ENCODE results near the gene SCGB1A1. TPM values are rescaled to one million over a fixed set of nuclear protein-coding genes. Genes with fewer than 3 reads are reported as not detected.

The SCGB1A1 gene
- total and polyA plus RNA-seq, 4 donors = not detected

- Histone ChIP-seq H3K4me1 (ENCODE audit: control insufficient read depth in 4 of 4, insufficient read depth in 4 of 4, low read length in 3 of 4) (peaks cover 0 to 10% (median 2%) of the 10 kb centered on the region in 4 donors), H3K9me3 (ENCODE audit: control insufficient read depth in 4 of 4, low read length in 3 of 4) (no peaks in the 10 kb centered on the region), H3K9ac (ENCODE audit: low read depth in 1 of 2, low read length in 2 of 2) (no peak overlapping the region), H3K27me3 (ENCODE audit: control insufficient read depth in 4 of 4, insufficient read depth in 4 of 4, low read length in 3 of 4) (no peaks in the 10 kb centered on the region), H3K4me3 (ENCODE audit: low read depth in 1 of 3, low read length in 3 of 3) (no peak overlapping the region), H3K27ac (ENCODE audit: low read depth in 1 of 2, low read length in 2 of 2) (no peak overlapping the region), H3K36me3 (ENCODE audit: control insufficient read depth in 4 of 4, insufficient read depth in 3 of 4, low read depth in 1 of 4, low read length in 3 of 4) (no peaks in the 10 kb centered on the region)
- TF ChIP-seq, protein P1, sequence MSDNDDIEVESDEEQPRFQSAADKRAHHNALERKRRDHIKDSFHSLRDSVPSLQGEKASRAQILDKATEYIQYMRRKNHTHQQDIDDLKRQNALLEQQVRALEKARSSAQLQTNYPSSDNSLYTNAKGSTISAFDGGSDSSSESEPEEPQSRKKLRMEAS (IDR thresholded peaks at IDR 0.05) = no peak
- TF ChIP-seq, protein P2, sequence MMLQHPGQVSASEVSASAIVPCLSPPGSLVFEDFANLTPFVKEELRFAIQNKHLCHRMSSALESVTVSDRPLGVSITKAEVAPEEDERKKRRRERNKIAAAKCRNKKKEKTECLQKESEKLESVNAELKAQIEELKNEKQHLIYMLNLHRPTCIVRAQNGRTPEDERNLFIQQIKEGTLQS (IDR thresholded peaks at IDR 0.05) = no peak
- TF ChIP-seq NR2F2 (IDR thresholded peaks at IDR 0.05) (no peak), HNF4G (IDR thresholded peaks at IDR 0.05) (no peak), HNF4A (conservative IDR thresholded peaks at IDR 0.05) (no peak), RXRA (IDR thresholded peaks at IDR 0.05) (no peak), EGR1 (IDR thresholded peaks at IDR 0.05; ENCODE audit: low read depth in 2 of 2) (no peak), RAD21 (IDR thresholded peaks at IDR 0.05) (no peak), FOXA2 (IDR thresholded peaks at IDR 0.05) (no peak), JUND (IDR thresholded peaks at IDR 0.05) (no peak), FOXA1 (IDR thresholded peaks at IDR 0.05) (no peak), GABPA (IDR thresholded peaks at IDR 0.05 in 1 of 2, conservative IDR thresholded peaks at IDR 0.05 in 1 of 2) (no peak)
- TF ChIP-seq, protein P3, sequence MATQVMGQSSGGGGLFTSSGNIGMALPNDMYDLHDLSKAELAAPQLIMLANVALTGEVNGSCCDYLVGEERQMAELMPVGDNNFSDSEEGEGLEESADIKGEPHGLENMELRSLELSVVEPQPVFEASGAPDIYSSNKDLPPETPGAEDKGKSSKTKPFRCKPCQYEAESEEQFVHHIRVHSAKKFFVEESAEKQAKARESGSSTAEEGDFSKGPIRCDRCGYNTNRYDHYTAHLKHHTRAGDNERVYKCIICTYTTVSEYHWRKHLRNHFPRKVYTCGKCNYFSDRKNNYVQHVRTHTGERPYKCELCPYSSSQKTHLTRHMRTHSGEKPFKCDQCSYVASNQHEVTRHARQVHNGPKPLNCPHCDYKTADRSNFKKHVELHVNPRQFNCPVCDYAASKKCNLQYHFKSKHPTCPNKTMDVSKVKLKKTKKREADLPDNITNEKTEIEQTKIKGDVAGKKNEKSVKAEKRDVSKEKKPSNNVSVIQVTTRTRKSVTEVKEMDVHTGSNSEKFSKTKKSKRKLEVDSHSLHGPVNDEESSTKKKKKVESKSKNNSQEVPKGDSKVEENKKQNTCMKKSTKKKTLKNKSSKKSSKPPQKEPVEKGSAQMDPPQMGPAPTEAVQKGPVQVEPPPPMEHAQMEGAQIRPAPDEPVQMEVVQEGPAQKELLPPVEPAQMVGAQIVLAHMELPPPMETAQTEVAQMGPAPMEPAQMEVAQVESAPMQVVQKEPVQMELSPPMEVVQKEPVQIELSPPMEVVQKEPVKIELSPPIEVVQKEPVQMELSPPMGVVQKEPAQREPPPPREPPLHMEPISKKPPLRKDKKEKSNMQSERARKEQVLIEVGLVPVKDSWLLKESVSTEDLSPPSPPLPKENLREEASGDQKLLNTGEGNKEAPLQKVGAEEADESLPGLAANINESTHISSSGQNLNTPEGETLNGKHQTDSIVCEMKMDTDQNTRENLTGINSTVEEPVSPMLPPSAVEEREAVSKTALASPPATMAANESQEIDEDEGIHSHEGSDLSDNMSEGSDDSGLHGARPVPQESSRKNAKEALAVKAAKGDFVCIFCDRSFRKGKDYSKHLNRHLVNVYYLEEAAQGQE (IDR thresholded peaks at IDR 0.05) = no peak
- TF ChIP-seq, protein P4, sequence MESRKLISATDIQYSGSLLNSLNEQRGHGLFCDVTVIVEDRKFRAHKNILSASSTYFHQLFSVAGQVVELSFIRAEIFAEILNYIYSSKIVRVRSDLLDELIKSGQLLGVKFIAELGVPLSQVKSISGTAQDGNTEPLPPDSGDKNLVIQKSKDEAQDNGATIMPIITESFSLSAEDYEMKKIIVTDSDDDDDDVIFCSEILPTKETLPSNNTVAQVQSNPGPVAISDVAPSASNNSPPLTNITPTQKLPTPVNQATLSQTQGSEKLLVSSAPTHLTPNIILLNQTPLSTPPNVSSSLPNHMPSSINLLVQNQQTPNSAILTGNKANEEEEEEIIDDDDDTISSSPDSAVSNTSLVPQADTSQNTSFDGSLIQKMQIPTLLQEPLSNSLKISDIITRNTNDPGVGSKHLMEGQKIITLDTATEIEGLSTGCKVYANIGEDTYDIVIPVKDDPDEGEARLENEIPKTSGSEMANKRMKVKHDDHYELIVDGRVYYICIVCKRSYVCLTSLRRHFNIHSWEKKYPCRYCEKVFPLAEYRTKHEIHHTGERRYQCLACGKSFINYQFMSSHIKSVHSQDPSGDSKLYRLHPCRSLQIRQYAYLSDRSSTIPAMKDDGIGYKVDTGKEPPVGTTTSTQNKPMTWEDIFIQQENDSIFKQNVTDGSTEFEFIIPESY (IDR thresholded peaks at IDR 0.05) = no peak
- DNase-seq (ENCODE audit: low spot score) = no peak
- WGBS = 94% methylated on average over 4 of the region's 4 CpGs
These were observed 37.8 kb downstream of the SCGB1A1 start for GRCh38 chr11:62456630-62457029.

DNA sequence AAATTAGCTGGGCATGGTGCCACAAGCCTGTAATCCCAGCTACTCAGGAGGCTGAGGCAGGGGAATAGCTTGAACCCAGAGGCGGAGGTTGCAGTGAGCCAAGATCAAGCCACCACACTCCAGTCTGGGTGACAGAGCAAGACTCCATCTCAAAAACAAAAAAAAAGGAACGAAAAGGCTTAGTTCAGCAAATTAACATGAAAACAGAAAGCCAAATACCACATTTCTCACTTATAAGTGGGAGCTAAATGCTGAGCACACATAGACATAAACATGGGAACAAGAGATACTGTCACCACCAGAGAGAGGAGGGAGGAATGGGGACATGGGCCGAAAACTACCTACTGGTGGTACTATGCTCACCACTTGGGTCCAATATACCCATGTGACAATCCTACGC lies 38.6 kb downstream of the SCGB1A1 start:
- Histone ChIP-seq H3K27ac (ENCODE audit: low read depth in 1 of 2, low read length in 2 of 2) (no peak overlapping the region), H3K4me1 (ENCODE audit: control insufficient read depth in 4 of 4, insufficient read depth in 4 of 4, low read length in 3 of 4) (peaks cover 0 to 10% (median 2%) of the 10 kb centered on the region in 4 donors), H3K9ac (ENCODE audit: low read depth in 1 of 2, low read length in 2 of 2) (no peak overlapping the region), H3K9me3 (ENCODE audit: control insufficient read depth in 4 of 4, low read length in 3 of 4) (no peaks in the 10 kb centered on the region), H3K27me3 (ENCODE audit: control insufficient read depth in 4 of 4, insufficient read depth in 4 of 4, low read length in 3 of 4) (no peaks in the 10 kb centered on the region), H3K36me3 (ENCODE audit: control insufficient read depth in 4 of 4, insufficient read depth in 3 of 4, low read depth in 1 of 4, low read length in 3 of 4) (no peaks in the 10 kb centered on the region), H3K4me3 (ENCODE audit: low read depth in 1 of 3, low read length in 3 of 3) (no peak overlapping the region)
- no peak for DNase-seq (ENCODE audit: low spot score)
- 87% methylated on average over 4 of the region's 4 CpGs for WGBS
- TF ChIP-seq GABPA (IDR thresholded peaks at IDR 0.05 in 1 of 2, conservative IDR thresholded peaks at IDR 0.05 in 1 of 2) (no peak), YY1 (IDR thresholded peaks at IDR 0.05) (no peak), RXRA (IDR thresholded peaks at IDR 0.05) (no peak), TAF1 (conservative IDR thresholded peaks at IDR 0.05) (no peak), FOXA2 (IDR thresholded peaks at IDR 0.05) (no peak), EGR1 (IDR thresholded peaks at IDR 0.05; ENCODE audit: low read depth in 2 of 2) (no peak), HNF4A (conservative IDR thresholded peaks at IDR 0.05) (no peak), RAD21 (IDR thresholded peaks at IDR 0.05) (no peak), JUND (IDR thresholded peaks at IDR 0.05) (no peak), SP1 (IDR thresholded peaks at IDR 0.05) (no peak), FOXA1 (IDR thresholded peaks at IDR 0.05) (no peak), NR2F2 (IDR thresholded peaks at IDR 0.05) (no peak)
- TF ChIP-seq, protein P1 (IDR thresholded peaks at IDR 0.05) = no peak
- TF ChIP-seq, protein P4 (IDR thresholded peaks at IDR 0.05) = no peak
- TF ChIP-seq, protein P3 (IDR thresholded peaks at IDR 0.05) = no peak

All from liver (tissue), 9 donors.